DMS 273 (cell line): ENCODE data around the gene SBF2.
A peak's percentile ranks its signal among the peaks of the same experiment; 100 is the strongest.
"Not testable (repeated sequence)": the region's sequence is repeated elsewhere in the genome, so short reads cannot be mapped to it uniquely, and the experiment has no call there.

Experiments used
- DNase-seq: peaks from one replicate; lab custom pipeline; 2025; ENCODE audit not compliant: unreplicated experiment; lab: John Stamatoyannopoulos, UW

Gene SBF2

DNA sequence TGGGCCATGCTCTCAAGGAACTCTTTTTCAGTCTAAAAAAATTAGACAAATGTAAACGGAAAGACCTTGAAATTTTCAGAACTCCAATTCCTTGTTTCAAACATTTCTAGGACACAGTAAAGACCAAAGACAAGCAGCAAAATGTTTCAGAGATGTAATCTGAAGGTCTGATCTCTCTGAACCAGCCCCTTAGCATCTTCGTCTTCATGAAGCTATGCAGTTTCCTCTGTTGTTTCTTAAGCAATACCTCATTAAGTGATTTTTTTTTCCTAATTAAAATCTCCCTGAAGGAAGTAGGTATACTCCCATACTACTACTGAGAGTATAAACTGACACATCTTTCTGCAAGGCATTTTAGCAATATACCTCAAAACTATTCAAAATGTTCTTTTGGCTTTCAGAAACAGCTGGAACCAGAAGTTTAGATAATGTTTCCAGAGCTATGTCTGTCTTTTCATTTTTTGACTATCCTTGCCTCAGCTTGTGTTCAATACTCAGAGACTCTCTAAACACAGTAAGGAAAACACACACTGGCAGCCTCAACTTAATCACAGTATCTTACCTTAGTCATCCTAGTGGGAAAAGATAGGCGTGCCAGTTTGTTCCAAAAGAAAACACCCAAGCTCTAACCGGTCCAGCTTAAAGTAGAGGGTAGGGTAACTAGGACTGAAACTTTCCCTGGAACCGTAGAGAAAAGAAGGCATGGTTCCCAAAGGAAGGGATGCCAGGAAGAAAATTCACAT, 25.1 kb downstream of the SBF2 start:
- DNase-seq, result no peak

DNA sequence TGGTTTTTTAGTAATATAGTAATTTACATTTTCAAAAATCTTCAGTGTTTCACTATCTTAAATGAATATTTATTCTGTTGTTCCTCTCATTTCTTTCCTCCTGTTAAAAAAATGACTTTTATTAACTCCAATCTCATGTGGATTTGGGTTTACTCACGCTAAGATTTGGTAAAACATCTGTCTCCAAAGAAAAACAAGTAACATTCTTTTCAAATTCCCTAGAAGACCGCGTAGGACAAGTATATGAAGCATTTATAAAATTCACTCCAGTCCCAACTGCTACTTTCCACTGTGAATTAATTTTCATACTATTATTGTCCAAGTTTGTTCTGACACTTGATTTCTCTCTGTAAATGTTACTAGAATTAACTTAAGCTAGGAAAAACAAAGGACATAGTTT, 26.2 kb downstream of the SBF2 start:
- no peak for DNase-seq

DNA sequence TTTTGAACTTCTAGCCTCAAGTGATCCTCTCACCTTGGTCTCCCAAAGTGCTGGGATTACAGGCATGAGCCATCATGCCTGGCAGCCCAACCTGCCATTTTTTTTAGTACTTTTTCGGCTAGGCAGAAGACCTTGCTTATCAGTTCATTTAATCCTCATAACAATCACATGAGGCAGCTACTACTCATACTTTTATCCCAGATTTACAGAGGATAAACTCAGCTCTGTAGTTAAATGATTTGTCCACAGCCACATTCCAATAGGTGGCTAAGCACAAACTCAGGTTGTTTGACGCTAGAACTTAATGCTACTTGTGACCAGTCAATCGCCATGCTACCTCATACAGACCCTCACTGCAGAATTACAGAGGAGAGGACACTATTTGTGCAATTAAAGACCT, 28.1 kb downstream of the SBF2 start:
- DNase-seq, result no peak

DNA sequence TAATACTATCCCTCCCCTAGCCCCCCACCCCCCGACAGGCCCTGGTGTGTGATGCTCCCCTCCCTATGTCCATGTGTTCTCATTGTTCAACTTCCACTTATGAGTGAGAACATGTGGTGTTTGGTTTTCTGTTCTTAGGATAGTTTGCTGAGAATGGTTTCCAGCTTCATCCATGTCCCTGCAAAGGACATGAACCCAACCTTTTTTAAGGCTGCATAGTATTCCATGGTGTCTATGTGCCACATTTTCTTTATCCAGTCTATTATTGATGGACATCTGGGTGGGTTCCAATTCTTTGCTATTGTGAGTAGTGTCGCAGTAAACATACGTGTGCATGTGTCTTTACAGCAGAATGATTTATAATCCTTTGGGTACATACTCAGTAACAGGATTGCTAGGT, 29.3 kb downstream of the SBF2 start:
- DNase-seq, result not testable (repeated sequence)

DNA sequence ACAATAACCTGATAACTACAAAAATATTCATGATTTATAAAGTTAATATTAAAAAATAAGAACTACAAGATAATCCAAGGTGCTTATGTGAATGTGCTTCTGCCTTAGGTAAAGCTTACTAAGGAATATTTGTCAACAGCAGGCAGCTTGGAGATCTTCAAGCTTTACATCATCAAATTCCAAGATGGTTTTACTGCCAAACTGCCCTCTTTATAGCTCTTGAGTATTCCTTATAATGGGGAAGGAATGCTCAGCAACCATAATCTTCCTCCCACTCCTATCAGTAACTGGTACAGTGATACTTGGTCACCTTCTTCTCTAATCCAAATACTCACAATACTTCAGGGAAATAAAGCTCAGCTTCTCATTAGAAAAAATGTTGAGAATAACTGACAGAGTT, 30.1 kb downstream of the SBF2 start:
- DNase-seq, result no peak

DNA sequence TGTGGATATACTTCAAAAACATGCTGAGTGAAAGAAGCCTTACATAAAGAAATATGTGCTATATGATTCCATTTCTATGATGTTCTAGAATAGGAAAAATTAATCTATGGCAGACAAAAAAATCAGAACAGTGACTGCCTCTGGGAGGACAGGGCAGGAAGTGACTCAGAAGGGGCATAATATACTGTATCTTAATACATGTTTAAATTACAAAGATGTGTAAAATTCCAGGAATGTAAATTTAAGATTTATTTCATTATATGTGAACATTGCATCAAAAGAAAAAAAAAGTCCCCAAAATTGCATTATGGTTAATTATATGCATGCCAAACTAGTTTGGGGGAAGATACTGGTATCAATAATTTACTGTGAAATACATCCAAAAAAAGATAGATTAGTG, 32.2 kb downstream of the SBF2 start:
- no peak for DNase-seq

DNA sequence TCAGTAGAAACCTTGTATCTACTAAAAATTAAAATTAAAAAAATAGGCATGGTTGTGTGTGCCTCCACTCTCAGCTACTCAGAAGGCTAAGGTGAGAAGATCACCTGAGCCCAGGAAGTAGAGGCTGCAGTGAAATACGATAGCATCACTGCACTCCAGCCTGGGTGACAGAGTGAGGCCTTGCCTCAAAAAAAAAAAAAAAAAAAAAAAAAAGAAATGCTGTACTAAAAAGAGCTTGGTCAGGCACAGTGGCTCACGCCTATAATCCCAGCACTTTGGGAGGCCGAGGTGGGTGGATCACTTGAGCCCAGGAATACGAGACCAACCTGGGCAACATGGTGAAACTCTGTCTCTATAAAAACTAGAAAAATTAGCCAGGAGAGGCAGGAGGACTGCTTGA, 36.5 kb downstream of the SBF2 start:
- no peak for DNase-seq

DNA sequence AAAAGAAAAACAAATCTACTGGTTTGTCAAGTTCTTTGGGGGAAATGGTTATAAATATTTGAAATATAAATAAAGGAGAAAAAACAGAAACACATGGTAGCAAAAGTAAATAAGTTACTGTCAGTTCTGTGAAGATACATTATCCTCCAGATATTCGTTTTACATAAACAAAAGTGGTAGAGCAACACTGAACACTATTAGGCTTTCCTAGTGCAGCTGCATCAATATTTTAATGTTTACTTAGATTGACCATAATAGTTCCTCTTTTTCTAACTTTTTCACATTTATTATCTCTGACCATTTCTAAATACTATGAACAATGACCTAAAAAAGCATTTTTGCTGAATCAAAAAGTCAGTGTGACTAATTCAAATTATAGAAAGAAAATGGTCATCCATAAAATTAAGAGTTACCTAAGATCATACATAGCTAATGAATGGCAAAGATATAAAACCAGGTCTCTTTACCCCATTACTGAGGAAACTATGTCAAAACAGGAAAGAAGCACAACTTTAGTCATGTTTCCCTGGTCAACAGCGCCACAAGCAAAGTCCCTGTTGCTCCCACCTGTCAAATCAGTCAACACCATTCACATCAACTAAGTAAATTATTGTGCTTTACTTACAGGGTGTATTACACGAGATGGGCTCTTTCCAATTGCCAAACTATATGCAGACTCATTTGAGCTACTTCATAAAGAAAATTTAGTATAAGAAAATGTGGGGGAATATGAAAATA, 38.5 kb downstream of the SBF2 start:
- no peak for DNase-seq

DNA sequence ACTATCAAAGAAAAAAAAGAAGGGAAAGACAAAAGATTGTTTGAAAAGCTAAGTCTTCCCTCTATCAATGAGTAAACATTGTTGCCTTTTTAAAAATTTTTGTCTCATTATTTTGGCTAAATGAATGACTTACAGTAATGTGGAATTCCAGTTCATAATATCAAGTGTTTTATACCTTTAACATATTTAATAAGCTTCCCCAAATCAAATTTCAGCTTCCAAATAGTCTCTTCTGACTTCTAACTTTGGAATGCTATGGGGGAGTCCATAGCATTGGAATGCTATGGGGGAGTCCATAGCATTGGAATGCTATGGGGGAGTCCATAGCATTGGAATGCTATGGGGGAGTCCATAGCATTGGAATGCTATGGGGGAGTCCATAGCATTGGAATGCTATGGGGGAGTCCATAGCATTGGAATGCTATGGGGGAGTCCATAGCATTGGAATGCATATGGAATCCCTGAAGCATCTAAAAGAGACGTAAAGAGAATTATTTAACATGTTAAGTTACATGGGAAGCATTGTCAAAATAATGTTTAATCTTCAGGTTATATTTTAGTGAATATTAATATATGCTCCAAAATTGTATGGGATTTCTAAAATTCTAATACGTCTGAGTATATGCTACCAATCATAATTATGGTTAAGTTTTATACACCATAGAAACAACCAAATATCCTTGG, 44.4 kb downstream of the SBF2 start:
- not testable (repeated sequence) for DNase-seq

DNA sequence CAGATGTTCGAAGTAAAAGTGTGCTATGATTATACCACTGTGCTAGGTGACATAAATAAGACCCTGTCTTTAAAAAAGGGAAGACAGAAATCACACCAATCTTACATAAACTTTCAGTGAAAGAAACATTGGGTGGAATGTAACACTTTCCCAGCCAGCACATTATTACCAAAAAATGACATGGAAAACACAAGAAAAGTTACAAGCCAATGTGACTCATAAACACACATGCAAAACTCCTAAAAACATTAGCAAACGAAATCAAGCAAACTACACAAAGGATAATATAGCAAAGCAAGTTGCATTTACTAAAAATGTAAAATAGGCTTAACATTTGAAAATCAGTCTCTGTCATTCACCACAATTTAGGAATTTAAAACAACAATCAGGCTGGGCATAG, 47.0 kb downstream of the SBF2 start:
- no peak for DNase-seq

DNA sequence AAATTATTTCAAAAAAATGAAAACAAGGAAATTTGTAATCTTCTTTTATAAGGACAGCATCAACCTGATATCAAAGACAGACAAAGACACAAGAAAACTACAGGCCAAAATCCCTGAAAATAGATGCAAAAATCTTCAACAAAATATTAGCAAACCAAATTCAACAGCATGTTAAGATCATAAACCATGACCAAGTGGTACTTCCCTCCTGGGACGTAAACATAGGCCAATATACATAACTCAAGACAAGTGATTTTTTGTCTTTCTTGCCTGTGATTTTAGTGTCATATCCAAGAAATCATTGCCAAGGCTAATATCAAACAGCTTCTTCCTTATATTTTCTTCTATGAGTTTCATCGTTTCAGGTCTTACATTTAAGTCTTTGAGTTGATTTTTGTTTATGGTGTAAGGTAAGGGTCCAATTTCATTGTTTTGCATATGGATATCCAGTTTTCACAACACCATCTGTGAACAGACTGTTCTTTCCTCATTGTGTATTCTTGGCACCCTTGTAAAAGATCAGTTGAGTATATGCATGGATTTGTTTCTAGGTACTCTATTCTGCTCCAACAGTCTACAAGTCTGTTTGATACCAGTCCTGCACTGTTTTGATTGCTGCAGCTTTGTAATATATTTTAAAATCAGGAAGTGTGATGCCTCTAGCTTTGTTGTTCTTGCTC, 50.0 kb downstream of the SBF2 start:
- peak; percentile 82 for DNase-seq

DNA sequence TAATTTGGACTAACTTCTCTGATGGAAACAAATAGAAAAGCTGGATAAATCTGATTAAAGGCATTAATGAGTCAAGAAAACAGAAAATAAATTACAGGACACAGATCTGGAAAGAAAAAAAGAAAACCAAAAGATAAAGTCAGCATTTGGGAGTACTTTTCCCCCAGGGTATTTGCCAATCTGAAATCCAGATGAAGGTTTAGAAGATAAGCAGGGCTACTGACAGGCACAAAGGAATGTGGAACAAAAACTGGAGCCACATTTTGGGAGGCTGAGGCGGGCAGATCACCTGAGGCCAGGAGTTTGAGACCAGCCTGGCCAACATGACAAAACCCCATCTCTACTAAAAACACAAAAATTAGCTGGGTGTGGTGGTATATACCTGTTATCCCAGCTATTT, 57.2 kb downstream of the SBF2 start:
- no peak for DNase-seq

DNA sequence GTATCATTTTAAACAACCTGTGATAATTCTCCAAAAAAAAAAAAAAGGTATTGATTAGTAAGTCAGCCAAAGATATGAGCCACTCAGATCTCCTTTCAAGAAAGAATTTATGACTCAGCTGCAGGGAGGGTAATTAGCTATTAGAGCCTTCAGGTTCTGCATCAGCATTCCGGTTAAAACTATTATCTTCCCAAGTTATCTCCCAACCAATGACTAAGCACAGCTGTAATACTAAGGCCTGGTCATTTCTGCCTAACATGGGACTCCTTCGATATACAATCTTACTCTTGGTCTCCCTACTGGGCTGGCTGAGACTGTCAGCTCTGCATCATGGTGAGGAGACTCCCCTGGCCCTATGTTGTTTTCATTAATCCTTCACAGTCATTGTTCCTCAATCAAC, 60.4 kb downstream of the SBF2 start:
- DNase-seq, result no peak

DNA sequence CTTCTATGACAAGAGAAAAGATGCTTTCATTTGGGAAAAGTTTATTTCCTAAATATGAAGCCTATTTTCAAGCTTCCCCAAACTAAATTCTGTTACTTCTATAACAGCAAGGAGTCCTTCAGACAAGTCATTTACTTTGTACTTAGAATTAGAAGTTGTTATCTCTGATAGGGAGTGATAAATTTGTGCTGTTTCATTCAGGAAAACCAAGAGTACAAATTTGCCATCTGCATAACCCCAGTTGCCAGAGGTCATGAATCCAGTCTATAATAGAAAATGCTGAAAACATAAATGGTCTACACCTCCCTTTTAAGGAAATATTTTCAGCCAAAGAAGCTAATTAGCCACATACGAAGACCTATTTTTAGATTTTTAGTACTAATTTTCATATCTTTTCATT, 61.3 kb downstream of the SBF2 start:
- DNase-seq, result no peak

DNA sequence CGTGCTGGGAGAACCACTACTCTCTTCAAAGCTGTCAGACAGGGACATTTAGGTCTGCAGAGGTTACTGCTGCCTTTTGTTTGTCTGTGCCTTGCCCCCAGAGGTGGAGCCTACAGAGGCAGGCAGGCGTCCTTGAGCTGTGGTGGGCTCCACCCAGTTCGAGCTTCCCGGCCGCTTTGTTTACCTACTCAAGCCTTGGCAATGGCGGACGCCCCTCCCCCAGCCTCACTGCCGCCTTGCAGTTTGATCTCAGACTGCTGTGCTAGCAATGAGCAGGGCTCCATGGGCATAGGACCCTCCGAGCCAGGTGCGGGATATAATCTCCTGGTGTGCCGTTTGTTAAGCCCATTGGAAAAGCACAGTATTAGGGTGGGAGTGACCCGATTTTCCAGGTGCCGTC, 62.2 kb downstream of the SBF2 start:
- DNase-seq, result not testable (repeated sequence)

DNA sequence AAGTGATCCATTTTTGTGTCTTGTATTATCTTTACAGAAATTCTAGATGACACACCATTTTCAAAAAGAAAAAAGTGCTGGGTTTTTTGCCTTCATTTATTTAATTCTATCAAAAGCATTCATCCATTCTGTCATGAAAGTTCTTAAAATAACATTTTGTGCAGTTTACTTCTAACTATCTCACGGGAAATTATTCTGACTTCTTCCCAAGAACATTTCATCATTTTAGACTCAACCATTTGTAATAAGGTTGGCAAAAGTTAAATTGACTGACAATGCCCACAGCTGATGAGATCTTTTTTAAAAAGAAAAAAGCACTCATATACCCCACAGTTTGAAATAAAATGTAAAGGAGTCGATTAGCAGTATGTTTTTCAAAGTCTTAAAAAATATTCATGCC, 68.5 kb downstream of the SBF2 start:
- no peak for DNase-seq

DNA sequence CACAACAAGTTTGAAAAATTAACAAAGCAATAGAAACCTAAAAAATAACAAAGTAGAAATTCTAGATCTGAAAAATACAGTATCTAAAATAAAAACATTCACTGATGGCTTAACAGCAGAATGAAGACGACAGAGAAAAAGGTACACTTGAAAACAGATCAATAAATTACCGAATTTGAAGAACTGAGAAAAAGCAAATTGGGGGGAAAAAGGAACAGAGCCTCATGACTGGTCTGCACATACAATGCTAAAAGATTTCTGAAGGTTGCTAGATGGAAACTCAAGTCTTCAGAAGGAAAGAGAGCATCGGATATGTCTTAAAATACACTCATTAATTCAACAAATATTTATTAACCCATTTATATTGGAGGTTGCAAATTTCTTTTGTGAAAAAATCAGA, 71.6 kb downstream of the SBF2 start:
- DNase-seq, result no peak

DNA sequence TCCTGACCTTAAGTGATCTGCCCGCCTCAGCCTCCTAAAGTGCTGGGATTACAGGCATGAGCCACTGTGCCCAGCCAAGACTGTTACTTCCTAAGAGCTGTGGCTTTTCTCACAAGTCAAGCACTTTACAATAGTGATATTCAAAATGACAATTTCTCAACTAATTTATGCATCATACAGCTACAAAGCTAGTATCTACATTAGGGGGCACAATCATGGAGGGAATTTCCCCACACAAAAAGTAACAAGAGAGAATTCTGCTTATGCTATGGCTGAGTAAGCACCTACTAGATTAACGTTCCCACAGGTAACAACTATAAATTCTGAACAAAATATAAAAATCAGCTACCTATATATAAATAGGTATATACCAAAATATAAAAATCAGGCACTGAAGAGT, 72.7 kb downstream of the SBF2 start:
- DNase-seq, result no peak

DNA sequence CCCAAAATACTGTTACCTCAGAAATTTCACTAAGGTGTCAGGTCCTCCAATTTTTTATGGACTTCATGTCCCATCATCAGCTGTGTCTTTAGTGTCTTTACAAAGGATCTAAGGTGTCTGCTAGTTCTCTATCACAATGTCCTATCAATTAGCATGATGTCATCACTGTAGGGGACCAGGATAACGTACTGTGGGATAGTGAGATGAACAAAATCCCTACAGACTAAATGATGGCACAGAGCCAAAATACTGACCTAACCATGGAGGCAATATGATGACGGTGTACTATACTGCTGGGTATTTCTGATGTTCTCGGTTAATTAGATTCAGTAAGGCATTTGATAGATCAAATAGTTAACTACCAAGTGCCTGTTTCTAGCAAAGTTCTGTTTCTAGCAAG, 82.5 kb downstream of the SBF2 start:
- no peak for DNase-seq

DNA sequence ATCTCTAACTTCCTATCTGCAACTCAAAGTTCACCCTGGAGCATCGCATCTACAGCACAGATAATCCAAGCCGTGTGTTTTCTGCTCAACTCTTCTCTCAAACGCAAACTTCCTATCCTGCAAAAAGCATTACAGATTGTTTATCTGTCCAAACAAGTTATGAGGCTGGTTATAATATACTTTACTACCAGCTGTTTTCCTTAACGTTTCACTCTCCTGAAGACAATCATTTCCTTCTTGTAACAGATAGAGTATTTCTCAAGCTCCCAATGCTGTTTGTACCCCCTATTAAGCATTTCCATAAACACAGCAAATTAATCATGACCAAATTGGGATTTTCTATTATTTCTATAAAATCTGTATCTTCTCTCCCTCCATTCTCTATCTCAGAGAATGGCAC, 84.7 kb downstream of the SBF2 start:
- no peak for DNase-seq

DNA sequence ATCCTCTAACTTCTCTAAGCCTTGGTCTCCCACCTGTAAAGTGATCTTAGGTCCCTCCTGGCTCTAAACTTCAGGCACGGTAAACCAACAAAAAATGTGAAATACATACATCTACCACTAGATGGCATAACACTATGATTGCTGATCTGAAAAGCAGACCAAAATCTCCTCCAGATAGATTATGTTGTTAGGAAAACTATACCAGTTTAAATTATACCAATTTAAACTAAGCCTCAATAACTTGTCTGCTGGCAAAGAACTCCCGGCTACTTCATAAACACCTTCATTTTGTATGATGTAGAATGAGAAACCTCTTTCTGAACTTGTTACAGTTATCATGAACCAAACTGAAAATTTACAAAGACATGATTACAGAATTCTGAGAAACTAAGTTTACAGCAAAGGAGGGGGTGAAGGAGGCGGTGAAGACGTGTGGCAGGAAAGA, 85.9 kb downstream of the SBF2 start:
- peak; percentile 54 for DNase-seq

DNA sequence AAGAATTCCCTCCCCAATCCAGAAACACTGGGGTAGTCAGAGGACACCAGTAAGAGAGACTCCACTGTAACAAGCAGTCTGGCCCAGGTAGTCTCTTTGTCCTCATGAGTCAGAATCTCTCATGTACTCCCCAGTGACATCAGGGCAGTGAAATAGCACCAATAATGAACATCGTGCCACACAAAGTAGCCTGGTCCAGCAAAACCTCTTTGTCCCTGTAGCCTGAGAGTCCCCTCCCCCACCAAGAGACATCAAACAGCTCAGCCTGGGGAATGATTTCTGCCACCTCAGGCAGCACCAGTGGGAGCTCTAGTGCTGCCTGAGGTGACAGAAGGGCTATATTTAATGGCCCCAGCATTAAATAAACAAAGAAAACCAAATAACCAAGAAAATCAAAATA, 88.1 kb downstream of the SBF2 start:
- no peak for DNase-seq
